Measurements from ENCODE around the gene TMED10.

DNA sequence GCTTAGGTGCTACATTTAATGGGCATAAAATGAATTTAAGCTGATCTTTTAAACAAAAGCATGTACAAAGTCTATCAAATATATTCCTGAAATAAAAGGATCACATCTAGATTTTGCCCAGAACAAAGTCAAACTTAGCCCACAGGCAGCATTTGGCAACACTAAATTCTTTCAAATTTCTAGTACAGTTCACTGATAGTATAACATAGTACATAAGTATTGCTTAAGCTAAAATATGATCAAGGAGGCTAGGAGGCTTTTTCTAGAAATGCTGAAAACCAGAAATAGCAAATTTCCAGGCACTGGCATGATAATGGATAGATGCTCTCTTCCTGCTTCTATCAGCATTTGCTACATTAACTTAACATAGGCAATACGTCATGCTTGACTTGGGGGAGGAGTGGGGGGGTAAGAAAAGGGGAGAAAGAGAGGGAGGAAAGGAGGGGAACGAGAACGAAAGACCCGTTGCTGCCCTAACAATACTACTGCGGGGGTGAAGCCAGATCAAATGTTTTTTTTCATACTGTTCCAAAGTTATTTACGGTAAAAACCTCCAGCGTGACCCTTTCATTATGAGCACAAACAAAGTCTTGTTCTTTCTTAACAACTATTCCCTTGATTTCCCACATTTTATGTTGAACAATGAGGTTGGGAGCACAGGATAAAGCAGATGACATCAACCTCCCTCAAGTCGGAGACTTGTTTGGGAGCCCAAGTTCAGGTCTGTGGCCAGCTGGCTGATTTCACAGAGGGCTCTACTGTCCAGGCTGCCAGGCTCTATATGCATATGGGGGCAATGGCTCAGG is 10.6 kb downstream of the TMED10 start:
- TF ChIP-seq, protein P1, sequence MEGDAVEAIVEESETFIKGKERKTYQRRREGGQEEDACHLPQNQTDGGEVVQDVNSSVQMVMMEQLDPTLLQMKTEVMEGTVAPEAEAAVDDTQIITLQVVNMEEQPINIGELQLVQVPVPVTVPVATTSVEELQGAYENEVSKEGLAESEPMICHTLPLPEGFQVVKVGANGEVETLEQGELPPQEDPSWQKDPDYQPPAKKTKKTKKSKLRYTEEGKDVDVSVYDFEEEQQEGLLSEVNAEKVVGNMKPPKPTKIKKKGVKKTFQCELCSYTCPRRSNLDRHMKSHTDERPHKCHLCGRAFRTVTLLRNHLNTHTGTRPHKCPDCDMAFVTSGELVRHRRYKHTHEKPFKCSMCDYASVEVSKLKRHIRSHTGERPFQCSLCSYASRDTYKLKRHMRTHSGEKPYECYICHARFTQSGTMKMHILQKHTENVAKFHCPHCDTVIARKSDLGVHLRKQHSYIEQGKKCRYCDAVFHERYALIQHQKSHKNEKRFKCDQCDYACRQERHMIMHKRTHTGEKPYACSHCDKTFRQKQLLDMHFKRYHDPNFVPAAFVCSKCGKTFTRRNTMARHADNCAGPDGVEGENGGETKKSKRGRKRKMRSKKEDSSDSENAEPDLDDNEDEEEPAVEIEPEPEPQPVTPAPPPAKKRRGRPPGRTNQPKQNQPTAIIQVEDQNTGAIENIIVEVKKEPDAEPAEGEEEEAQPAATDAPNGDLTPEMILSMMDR (IDR thresholded peaks at IDR 0.05), result no peak
- TF ChIP-seq POLR2A (IDR thresholded peaks at IDR 0.05), result no peak
